ENCODE results near the gene OSTN.
"Not testable (repeated sequence)": the region's sequence is repeated elsewhere in the genome, so short reads cannot be mapped to it uniquely, and the experiment has no call there.

OSTN gene

DNA sequence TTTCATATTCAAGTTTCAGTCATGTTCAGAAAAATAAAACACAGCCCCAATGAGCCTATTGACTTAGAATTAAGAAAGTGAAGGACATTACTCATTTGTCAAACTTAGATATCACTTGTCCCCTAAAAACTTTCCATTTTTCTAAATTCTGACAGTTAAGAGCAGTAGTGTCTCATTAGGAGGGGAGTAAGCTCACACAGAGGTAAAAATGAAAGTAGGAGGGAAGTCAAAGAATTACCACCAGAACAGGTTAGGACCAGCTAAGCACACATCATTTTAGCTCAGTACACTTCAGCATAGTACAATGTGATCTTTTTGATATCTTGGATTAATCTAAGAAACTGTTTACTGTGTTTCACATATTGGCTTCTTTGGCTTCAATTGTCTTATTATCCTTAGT is 64.3 kb downstream of the OSTN start:
- DNase-seq (ENCODE audit: low spot score) = no peak
- FAIRE-seq = no peak

DNA sequence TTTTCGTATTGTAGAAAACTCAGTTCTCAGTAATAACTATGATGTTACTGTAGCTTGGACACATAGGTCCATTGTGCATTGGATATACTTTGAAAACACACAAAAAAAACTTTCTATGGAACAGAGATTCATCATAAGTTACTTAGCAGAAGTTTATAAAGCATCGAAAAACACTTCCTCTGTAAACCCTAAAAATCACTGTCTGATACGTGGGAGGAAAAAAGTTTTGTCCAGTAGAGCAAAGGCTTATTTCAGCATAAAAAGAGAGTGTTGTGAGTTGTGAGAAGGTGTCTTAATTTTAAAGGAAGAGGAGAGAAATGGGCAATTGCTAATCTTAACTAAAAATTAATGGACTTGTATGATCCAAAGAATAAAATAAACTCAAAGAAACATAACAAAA is 64.8 kb downstream of the OSTN start:
- FAIRE-seq (no peak), DNase-seq (ENCODE audit: low spot score) (no peak)

DNA sequence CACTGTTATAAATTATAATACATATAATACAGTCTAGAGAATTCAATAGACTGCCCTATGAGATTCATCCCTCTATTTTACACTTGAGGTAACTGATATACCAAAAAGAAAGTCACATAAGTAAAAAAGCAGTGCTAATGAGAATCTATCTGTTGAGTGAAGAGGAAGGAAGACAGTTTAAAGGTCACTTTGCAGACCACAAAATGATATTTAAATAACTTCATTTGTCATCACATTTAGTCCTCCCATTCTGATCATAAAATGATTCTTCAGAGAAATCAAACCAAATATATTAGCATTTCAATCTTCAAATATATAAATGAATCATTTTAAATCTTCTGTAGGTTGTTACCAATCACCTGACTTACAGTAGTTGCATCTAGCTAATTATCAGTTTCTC is 69.7 kb downstream of the OSTN start:
- DNase-seq (ENCODE audit: low spot score) = no peak
- FAIRE-seq = no peak

DNA sequence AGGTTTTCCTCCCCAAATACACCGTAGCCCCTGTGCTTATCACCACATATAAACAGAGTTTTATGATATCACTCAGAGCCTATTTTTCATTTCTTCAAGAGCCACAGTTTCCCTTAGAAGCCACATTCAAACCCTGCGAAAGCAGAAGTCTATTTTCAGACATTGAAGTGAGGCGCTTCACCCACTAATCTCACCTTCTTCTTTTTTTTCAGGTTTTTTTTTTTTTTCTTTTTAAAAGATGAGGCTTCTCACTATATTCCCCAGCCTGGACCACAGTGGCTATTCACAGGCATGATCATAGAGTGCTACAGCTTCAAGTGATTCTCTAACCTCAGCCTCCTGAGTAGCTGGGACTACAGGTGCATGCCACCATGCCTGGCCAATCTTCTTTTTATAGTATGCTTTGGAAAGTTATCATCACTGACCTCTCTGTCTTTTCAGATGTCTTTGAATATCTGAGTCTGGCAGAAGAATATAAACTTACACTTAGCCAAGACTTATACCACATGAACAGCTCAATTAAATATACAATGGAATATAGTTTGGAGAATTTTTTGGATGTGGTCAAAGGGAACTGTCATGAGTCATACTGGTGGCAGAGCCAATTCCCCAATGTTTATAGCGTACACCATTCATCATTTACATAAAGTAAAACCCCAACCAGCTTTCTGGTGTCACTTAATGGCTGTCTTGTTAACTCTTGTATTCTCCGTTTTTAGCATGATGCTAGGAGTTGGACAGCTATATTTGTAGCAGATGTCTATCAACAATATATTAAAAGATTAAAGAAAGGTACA is 70.4 kb downstream of the OSTN start:
- DNase-seq (ENCODE audit: low spot score) = no peak
- FAIRE-seq = no peak

DNA sequence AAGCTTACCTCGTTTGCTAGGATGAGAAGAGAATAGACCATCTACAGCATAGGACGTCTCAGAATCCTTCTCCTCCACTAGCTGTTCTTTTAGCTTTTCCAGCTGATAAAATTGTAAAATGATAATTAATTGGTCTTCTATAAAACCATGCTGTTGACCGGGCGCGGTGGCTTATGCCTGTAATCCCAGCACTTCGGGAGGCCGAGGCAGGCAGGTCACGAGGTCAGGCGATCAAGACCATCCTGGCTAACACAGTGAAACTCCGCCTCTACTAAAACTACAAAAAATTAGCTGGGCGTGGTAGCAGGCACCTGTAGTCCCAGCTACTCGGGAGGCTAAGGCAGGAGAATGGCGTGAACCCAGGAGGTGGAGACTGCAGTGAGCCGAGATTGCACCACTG is 76.2 kb downstream of the OSTN start:
- DNase-seq (ENCODE audit: low spot score); FAIRE-seq: not testable (repeated sequence)

DNA sequence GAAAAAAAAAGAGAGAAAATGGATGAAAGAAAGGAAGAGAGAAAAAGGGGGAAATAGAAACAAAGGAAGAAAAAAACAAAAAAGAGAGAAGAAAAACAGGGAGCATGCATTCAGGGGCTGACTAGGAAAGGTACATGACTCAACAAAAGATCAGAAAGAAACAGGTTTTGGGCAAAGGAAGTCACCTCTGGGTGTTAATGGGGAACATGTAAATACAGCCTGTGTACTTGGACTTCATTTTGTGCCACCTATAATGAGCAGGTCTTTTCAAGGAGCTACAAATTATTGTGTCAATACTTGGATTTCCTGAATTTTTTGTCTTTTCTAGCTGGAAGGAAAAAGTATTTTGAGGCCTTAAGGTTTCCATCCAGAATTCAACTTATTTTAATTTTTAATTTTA is 76.7 kb downstream of the OSTN start:
- no peak for FAIRE-seq
- no peak for DNase-seq (ENCODE audit: low spot score)

DNA sequence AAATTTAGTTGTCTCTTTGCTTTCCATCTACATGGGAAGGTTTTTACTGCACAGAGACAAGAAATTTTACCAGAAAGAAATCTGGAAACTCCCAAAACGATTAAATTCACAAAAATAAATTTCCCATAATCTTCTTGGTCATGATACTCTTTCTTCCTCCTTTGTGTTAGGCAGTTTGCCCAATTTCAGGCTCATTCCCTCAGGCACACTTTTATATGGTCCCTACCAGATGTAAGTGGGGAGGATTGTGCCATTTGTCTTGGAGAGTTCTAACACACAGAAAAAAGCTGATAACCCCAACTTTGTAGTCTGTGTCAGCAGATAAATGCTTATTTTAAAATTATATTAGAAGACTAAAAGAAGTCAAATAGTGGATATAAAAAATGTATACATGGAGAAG is 81.1 kb downstream of the OSTN start:
- FAIRE-seq = no peak
- no peak for DNase-seq (ENCODE audit: low spot score)

DNA sequence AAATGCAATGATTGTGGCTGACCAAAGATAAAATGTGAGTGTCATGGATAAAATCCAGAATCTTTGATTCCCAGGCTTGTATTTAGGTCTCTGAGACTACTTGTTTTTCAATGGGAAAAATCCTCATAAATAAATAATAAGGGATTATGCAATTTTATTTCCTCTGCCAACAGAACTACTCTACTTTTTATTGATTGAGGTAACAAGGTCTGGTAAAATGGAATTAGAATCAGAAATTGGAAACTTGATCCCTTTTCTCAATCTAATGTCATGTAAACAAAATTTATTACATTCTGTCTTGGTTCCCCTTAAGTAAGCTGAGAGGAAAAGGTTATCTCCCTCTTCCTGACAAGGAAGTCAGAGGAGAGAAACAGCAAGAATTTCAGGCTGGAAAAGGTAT is 81.8 kb downstream of the OSTN start:
- DNase-seq (ENCODE audit: low spot score) (no peak), FAIRE-seq (no peak)

DNA sequence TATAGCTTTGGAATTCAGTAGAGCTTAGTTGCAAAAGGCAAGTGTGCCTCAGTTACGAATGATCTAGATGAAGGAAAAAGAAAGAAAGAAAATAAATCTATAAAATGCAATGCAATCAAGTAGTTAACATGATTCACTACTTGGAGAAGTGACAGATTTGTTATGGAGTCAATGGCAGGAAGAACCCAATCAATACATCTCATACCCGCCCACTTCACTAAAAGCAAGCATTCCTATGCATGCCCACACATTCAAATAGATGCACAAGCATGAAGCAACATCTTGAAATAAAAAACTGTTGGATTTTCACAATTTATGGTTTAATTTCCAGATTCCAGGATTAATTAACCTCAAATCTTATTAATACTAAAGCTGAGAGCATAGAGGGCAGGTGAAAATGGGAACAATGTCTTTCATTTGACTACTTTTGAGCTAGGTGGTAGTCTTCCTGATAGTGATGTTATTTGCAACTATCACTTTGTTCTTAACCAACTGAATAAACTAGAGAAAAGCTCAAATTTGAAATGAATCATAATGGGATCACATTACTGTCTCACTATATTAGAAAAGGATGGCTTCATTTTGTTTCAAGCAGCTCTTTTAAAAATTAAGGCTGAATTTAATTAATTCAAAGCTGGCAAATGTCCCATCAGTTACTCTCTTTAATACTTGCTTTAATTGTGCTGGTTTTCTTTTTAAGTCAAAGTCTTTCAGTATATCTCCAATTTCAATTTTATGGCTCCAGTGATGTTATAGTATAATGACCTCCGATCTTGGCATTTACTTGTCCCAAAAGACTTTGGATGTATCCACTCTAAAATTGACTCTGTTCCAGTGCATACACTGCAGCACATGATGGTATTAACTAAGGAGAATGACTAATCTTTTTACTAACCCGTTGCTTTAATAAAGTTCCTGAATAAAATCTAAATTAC is 83.5 kb downstream of the OSTN start:
- DNase-seq (ENCODE audit: low spot score) (no peak), FAIRE-seq (no peak)

DNA sequence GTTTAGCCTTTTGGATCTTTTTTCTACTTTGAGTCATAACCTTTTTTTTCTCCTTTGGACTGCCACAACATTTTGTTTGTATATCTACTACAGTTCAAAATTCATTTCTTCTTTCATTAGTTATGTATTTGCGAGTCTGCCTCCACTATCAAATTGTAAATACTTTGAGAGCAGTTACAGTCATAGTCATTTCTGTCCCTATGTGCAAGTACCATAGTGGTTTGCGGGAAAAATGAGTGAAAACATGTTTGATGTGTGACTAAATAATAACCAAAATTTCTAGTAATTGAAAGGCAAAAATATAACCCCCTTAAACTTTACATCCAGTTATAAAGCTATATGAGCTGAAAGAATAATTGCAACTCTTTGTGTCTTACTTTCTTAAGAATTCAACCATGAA is 84.4 kb downstream of the OSTN start:
- DNase-seq (ENCODE audit: low spot score) (no peak), FAIRE-seq (no peak)

DNA sequence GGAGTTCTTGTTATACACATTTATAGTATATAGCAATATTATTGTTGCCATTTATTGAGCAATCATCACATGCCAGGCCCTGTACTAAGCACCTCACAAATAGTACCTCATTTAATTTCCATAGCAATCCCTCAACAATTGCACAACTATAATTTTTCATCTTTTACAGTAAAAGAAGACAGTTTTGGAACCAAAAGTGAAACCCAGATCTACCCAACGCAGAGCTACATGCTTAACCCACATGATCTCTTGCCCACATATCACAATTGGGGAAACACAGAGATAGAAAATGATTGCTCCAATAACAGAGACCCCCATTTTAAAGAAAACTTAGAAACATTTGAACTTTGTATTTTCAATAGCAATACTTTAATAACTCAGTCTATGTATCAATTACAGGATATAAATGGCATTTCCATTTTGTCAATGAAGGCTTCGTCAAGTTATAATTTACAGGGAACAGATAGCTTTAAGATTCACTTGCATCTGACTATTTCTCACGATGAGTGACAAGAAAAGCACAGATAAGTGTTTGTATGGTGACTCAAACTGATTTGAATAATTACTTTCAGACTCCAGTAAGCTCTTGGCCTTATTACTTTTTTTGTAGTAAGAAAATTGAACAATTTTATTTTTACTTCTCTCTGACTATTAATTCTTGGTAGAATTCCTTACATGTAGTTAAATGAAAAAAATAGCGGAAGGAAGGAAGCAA is 91.4 kb downstream of the OSTN start:
- DNase-seq (ENCODE audit: low spot score) (no peak), FAIRE-seq (no peak)

DNA sequence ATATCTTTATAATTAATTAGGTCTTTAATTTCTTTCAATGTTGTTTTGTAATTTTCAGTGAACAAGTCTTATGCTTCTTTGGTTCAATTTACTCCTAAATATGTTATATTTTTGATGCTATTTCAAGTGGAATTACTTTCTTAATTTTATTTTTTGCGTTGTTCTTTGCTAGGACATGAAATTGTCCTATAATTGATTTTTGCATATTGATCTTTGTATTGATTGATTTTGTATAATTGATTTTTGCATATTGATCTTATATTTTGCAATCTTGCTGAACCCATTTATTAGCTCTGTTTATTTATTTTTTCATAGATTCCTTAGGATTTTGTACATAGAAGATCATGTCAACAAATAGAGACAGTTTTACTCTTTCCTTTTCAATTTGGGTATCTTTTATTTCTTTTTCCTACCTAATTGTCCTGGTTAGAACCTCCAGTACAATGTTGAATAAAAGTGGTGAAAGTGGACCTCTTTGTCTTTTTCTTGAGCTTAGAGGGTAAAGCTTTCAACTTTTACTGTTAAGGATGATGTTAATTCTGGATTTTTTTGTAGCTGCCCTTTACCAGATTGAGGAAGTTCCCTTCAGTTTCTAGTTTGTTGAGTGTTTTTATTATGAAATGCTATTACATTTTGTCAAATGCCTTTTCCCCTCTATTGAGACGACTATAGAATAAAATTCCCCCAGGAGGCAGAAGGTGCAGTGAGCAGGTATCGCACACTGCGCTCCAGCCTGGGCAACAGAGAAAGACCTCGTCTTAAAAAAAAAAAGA is 93.4 kb downstream of the OSTN start:
- DNase-seq (ENCODE audit: low spot score) (no peak), FAIRE-seq (no peak)

DNA sequence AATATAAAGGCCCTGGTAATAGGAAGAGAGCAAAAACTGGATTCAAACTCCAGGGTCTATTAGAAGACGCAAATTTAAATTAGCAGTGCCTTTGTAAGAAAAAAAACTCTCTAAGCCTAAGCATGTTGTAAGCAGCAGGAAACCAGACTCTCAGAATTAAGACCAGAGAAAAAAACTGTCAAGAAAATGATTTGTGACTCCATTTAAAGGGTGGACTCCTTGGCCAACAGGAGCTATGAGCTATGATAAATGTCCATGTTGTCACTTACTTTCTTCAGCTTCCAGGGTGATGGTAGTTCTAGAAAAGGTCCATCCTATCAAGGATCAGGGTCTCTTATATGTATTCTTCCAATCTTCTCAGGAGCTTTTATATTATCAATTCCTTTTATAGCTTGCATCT is 95.2 kb downstream of the OSTN start:
- FAIRE-seq = no peak
- no peak for DNase-seq (ENCODE audit: low spot score)

DNA sequence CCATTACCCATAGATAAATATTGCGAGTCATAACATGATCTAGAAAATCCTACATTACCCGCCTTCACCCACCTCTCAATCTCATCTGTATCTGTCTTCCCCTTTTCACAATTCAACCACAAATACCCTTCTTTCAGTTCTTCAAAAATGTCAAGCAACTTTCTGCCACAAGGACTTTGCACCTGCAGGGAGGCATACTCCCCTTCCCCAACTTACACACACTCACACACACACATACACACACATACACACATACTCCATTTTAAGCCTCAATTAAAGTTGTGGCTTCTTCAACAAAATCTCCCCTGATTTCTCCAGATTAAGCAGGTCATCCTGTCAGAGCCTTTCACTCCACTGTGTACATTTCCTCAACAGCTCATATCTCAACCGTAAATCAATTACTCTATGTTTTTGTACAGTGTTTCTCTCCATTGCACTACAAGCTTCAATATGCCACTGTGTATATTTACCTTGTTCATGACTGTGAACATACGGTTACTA is 97.0 kb downstream of the OSTN start:
- DNase-seq (ENCODE audit: low spot score) (no peak), FAIRE-seq (no peak)

DNA sequence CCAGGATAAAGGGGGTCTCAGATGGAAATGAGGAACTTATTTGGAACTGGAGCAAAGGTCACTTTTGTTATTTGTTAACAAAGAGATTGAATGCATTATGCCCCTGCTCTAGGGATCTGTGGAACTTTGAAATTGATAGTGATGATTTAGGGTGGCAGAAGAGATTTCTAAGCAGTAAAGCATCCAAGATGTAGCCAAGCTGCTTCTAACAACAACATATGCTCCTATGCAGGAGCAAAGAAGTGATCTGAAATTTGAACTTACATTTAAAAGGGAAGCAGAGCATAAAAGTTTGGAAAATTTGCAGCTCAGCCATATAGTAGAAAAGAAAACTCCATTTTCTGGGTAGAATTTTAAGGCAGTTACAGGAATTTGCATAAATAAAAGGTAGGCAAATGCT is 99.8 kb downstream of the OSTN start:
- no peak for FAIRE-seq
- no peak for DNase-seq (ENCODE audit: low spot score)

DNA sequence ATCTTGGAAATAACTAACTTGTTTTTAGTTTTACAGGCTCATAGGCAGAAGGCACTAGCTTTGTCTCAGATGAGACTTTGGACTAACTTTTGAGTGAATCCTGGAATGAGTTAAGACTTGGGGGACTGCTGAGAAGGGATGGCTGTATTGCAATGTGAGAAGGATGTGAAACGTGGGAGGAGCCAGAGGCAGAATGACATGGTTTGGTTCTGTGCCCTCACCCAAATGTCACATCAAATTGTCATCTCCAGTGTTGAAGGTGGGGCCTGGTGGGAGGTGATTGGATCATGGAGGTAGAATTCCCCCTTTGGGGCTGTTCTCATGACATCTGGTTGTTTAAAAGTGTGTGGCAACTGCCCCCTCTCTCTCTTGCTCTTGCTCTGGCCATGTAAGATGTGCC is 101.4 kb downstream of the OSTN start:
- DNase-seq (ENCODE audit: low spot score) = no peak

DNA sequence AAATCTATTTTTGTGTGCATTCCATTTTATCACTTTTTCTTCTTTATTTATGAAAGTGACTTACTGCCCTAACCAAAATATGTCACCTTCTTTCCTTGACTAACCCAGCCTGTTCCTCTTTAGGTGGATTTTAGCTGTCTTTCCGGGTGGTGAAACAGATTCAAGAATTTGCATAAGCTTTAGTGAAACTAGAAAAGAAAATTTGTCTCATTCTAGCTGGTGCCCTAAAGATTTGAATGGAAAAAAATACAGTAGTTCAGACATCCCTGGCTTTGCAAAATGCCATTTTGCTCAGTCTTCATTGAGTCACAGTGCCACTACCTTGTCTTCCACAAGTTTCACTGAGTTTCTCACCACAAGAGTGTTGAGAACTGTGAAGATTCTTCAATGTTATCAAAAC is 102.0 kb downstream of the OSTN start:
- DNase-seq (ENCODE audit: low spot score) = no peak

More for the DNA sequence above, 101.4 kb downstream of the OSTN start:
- no peak for FAIRE-seq

DNA sequence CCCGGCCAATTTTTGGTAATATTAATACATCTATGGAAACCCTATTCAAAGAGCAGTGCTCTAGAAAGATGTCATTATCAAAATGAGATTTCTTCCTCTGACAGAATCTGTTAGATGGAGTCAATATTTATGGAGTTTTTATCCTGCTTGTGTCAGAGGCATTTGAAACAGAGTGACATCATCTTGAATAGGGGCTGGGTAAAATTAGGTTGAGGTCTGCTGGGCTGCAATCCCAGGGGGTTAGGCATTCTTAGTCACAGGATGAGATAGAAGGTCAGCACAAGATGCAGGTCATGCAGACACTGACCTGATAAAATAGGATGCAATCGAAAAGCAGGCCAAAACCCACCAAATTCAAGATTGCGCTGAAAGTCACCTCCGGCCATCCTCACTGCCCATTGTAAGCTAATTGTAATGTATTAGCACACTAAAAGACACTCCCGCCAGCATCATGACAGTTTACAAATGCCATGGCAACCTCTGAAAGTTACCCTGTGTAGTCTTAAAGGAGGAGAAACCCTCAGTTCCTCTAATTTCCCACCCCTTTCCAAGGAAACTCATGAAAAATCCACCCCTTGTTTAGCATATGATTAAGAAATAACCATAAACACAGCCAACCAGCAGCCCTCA is 102.9 kb downstream of the OSTN start:
- DNase-seq (ENCODE audit: low spot score) = no peak
- FAIRE-seq = no peak

More for the DNA sequence above, 102.0 kb downstream of the OSTN start:
- FAIRE-seq = no peak

DNA sequence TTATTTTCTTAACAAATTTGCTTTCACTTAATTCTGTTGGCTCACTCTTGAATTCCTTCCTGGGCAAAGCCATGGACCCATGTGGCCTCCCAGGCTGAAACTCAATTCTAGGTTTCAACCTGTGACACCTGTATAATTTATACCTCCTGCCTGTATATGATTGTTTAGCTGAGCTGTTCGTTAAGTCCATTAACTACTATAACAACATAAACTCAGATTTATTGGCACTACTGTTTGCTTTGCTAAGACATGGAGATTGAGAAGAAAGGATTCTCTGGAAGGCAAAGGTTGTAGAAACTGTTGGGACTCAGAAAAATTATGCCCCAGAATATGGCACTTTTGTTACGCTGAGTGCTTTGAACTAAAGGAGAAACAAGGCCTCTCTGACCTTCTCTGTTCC is 103.4 kb downstream of the OSTN start:
- no peak for DNase-seq (ENCODE audit: low spot score)
- no peak for FAIRE-seq

DNA sequence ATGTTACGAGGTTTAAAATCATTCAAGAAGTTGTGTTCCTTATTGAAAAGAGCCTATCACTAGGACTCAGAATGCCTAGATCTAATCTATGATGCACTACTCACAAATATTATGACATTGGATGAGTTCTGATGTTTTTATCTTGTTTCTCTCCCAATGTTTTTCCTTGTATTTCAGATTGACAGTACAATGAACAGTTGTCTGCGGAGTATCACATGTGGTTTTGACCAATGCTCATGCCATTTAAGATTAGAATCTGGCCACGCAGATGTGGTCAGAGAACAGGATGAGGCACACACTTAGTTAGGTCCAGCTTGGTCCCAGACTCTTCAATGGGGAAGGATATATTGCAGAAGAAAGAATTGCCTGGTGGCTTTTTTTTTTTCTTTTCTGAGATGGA is 104.6 kb downstream of the OSTN start:
- FAIRE-seq (no peak), DNase-seq (ENCODE audit: low spot score) (no peak)

DNA sequence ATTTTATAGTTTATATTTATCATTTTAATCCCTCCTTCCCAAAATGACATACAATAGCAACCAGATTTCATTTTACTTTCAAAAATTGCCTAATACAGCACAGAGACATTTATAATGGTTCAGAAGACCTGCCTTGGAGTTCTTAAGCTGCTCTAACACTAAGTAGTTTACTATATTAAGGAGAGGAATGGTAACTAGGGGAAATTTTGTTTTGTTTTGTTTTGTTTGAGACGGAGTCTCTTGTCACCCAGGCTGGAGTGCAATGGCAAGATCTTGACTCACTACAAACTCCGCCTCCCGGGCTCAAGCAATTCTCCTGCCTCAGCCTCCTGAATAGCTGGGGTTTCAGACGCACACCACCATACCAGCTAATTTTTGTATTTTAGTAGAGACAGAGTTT is 107.4 kb downstream of the OSTN start:
- no peak for FAIRE-seq
- no peak for DNase-seq (ENCODE audit: low spot score)
